GM12878 (cell line): ENCODE results near the gene GAREM2. TPM values are rescaled to one million over a fixed set of nuclear protein-coding genes. Genes with fewer than 3 reads are reported as not detected.

Experiments
- ATAC-seq: fragments of 200-7000 bp; cut with Tn5 transposase; 3 replicates; pipeline ENCODE4 v1.9.1; 2020; ENCODE audit warnings: mild to moderate bottlenecking, moderate library complexity
- BruUV-seq: library from RNA; stranded (reverse); fragments of 400-500 nt; replicated peaks from 2 replicates; lab custom pipeline; 2021; lab: Mats Ljungman, UMichigan
- CTCF ChIA-PET: fragments of 300-600 bp; sonication (Branson Sonifier 250); formaldehyde crosslinking; extraction: SDS; loops from one replicate; lab custom pipeline; 2021; ENCODE audit warnings: inconsistent platforms; lab: Yijun Ruan, JAX
- POLR2A ChIA-PET: fragments of 350-600 bp; formaldehyde crosslinking; extraction: SDS; loops from one replicate; lab custom pipeline; 2021; ENCODE audit warnings: inconsistent platforms; lab: Charles Lee
- RAD21 ChIA-PET: fragments of 300-600 bp; sonication (Branson Sonifier 250); formaldehyde crosslinking; loops from one replicate; lab custom pipeline; 2023; ENCODE audit warnings: antibody characterized with exemption; ENCODE audit not compliant: unreplicated experiment; lab: Charles Lee
- SMC1A ChIA-PET: fragments of 300-600 bp; sonication (Branson Sonifier 250); formaldehyde crosslinking; loops from one replicate; lab custom pipeline; 2023; ENCODE audit not compliant: unreplicated experiment, uncharacterized antibody; lab: Charles Lee
- DNase-seq: peaks from one replicate; pipeline ENCODE4 v3.0.0-alpha.2; 2011; ENCODE audit warnings: low read depth, low spot score
- FAIRE-seq: peaks from 3 replicates; lab custom pipeline; 2011; peaks lifted over from hg19 to GRCh38; lab: Jason Lieb, UNC
- H2AFZ ChIP-seq: 2 replicates; pipeline ENCODE4 v1.6.0; 2011; ENCODE audit warnings: low read depth, low read length, control low read depth; ENCODE audit not compliant: control insufficient read depth
- H3K27ac ChIP-seq: 2 replicates; pipeline ENCODE4 v1.5.1; 2011; ENCODE audit warnings: control low read depth; ENCODE audit not compliant: control insufficient read depth, insufficient read depth
- H3K27me3 ChIP-seq, 2 experiments: replicated peaks in 1 of 2; 2 replicates each; pipeline versions ENCODE4 v1.6.0 to v1.6.1; 2011; ENCODE audit warnings: low read length in 1 of 2; ENCODE audit not compliant: control insufficient read depth in 2 of 2, insufficient read depth in 2 of 2
- H3K36me3 ChIP-seq, 2 experiments: 2 replicates each; pipeline ENCODE4 v1.5.1; 2011; ENCODE audit warnings: low read length in 1 of 2; ENCODE audit not compliant: control insufficient read depth in 2 of 2, insufficient read depth in 2 of 2
- H3K4me1 ChIP-seq: 2 replicates; pipeline ENCODE4 v1.6.1; 2011; ENCODE audit warnings: mild to moderate bottlenecking, low read length, moderate library complexity, mixed read lengths; ENCODE audit not compliant: control insufficient read depth, insufficient read depth
- H3K4me2 ChIP-seq: 2 replicates; pipeline ENCODE4 v1.6.0; 2011; ENCODE audit warnings: control low read depth; ENCODE audit not compliant: control insufficient read depth, insufficient read depth
- H3K4me3 ChIP-seq: fragments of 200-600 bp; sonication (generic); 2 replicates; pipeline ENCODE4 v1.5.1; 2016
- H3K79me2 ChIP-seq: 2 replicates; pipeline ENCODE4 v1.6.0; 2011; ENCODE audit warnings: low read length; ENCODE audit not compliant: control insufficient read depth, insufficient read depth
- H3K9ac ChIP-seq: 2 replicates; pipeline ENCODE4 v1.8.0; 2011; ENCODE audit warnings: low read length, control low read depth, mixed read lengths; ENCODE audit not compliant: control insufficient read depth, insufficient read depth
- H3K9me3 ChIP-seq: replicated peaks from 3 replicates; pipeline ENCODE4 v1.5.1; 2011; ENCODE audit warnings: mild to moderate bottlenecking, low read length; ENCODE audit not compliant: control insufficient read depth, insufficient read depth
- H4K20me1 ChIP-seq: 2 replicates; pipeline ENCODE4 v1.6.0; 2011; ENCODE audit not compliant: control insufficient read depth, insufficient read depth
- EGR1 ChIP-seq, 2 experiments: IDR thresholded peaks; 1 replicate in 1 of 2; 2 replicates in 1 of 2; pipeline ENCODE4 v1.6.1; 2011 to 2012; ENCODE audit warnings: low read depth in 2 of 2, low read length in 2 of 2, borderline replicate concordance in 1 of 2, mild to moderate bottlenecking in 1 of 2, moderate library complexity in 1 of 2
- HDAC2 ChIP-seq: fragments of 200-600 bp; sonication (generic); IDR thresholded peaks from 2 replicates; pipeline ENCODE4 v1.6.1; 2017
- MTA3 ChIP-seq: IDR thresholded peaks from 2 replicates; pipeline ENCODE4 v1.6.1; 2012; ENCODE audit warnings: low read length, inconsistent platforms, borderline replicate concordance
- RCOR1 ChIP-seq: conservative IDR thresholded peaks from 2 replicates; pipeline ENCODE4 v1.6.1; 2012; ENCODE audit warnings: low read depth, low read length, improper control_type of control experiment
- SMAD5 ChIP-seq: IDR thresholded peaks from 2 replicates; pipeline ENCODE4 v1.6.1; 2016; ENCODE audit warnings: antibody characterized with exemption, low read depth
- YY1 ChIP-seq: IDR thresholded peaks from 2 replicates; pipeline ENCODE4 v1.6.1; 2011; ENCODE audit warnings: low read depth, mild to moderate bottlenecking, low read length
- WGBS: methylation state at CpG from one replicate; pipeline ENCODE4 v1.1.6; 2016; ENCODE audit warnings: low lambda C conversion rate; ENCODE audit not compliant: insufficient replicate concordance, insufficient coverage; ENCODE audit errors: missing lambda C conversion rate; 5-methylcytosine and 5-hydroxymethylcytosine counted together
- in situ Hi-C: fragments of 300-500 bp; cut with MboI; formaldehyde crosslinking; loops from 9 replicates; pipeline ENCODE4 v1.14.3; 2018; ENCODE audit warnings: mixed read lengths
- intact Hi-C: fragments of 100-400 bp; cut with micrococcal nuclease; formaldehyde crosslinking; loops from one replicate; pipeline ENCODE4 v1.14.2; 2022; ENCODE audit not compliant: unreplicated experiment
- polyA plus RNA-seq, 11 experiments: library from polyadenylated mRNA; depleted of rRNA in 4 of 11; unstranded in 6 of 11; stranded (reverse) in 5 of 11; fragments of >200 nt; fragmentation: Nextera tagmentation in 4 of 11; fragmentation: Illumina TruSeq in 1 of 11; extraction: Ambion mirVana in 4 of 11; extraction: Trizol in 1 of 11; gene quantifications; 1 replicate in 1 of 11; 2 replicates in 10 of 11; pipeline versions ENCODE4 v1.2.1 to v1.2.3, GENCODE V29; 2011 to 2016; ENCODE audit warnings: inconsistent platforms in 2 of 11, missing spikeins in 2 of 11, low read depth in 1 of 11
- total RNA-seq, 4 experiments: library from RNA; depleted of rRNA in 3 of 4; stranded (reverse); fragments of >200 nt in 3 of 4; fragmentation: Illumina TruSeq in 1 of 4; extraction: Trizol in 1 of 4; gene quantifications; 2 replicates each; pipeline versions ENCODE4 v1.2.1 to v1.2.3, GENCODE V29; 2013 to 2021
- TF ChIP-seq, protein P1 (sequence below): fragments of 450-650 bp; IDR thresholded peaks from 2 replicates; pipeline ENCODE4 v1.6.1; 2017; ENCODE audit warnings: antibody characterized with exemption, mild to moderate bottlenecking, moderate library complexity

The GAREM2 gene
- total and polyA plus RNA-seq, 10 of the 15 experiments (the other 5 are each of a cell fraction or from before 2014, with no cell fraction given) = 0.06 to 1.4 (median 0.44) TPM

DNA sequence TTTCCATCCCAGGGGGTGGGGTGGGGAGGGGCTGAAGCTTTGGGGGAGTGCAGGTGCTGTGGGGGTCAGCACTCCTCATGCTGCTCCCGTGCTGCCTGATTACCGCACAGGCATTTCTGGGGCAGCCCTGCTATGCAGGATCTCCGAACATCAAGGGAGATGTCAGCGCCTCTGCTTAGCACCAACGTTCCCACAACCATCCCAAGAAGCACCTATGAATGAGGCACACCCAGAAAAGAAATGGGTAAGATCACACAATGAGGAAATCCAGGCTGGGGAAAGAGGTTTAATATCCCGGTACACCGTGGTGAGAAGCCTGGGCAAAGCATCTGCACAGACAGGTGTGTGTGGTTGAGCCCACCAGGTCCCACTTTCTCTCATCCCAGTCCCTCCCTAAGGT is 17.5 kb downstream of the GAREM2 start:
- H3K4me3 ChIP-seq = no peak overlapping the region
- DNase-seq = no peak
- H2AFZ ChIP-seq = no peak overlapping the region
- in situ Hi-C loops (no loop called here), intact Hi-C loops (no loop called here)
- H3K9ac ChIP-seq = no peak overlapping the region
- WGBS = over 99% methylated on average over 7 of the region's 7 CpGs
- no peak for TF ChIP-seq HDAC2
- TF ChIP-seq MTA3 = no peak
- TF ChIP-seq, protein P1, sequence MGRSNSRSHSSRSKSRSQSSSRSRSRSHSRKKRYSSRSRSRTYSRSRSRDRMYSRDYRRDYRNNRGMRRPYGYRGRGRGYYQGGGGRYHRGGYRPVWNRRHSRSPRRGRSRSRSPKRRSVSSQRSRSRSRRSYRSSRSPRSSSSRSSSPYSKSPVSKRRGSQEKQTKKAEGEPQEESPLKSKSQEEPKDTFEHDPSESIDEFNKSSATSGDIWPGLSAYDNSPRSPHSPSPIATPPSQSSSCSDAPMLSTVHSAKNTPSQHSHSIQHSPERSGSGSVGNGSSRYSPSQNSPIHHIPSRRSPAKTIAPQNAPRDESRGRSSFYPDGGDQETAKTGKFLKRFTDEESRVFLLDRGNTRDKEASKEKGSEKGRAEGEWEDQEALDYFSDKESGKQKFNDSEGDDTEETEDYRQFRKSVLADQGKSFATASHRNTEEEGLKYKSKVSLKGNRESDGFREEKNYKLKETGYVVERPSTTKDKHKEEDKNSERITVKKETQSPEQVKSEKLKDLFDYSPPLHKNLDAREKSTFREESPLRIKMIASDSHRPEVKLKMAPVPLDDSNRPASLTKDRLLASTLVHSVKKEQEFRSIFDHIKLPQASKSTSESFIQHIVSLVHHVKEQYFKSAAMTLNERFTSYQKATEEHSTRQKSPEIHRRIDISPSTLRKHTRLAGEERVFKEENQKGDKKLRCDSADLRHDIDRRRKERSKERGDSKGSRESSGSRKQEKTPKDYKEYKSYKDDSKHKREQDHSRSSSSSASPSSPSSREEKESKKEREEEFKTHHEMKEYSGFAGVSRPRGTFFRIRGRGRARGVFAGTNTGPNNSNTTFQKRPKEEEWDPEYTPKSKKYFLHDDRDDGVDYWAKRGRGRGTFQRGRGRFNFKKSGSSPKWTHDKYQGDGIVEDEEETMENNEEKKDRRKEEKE = no peak
- no peak for TF ChIP-seq SMAD5
- no peak for TF ChIP-seq EGR1 (IDR thresholded peaks at IDR 0.05; ENCODE audit: borderline replicate concordance in 1 of 2, low read depth in 2 of 2, low read length in 2 of 2)
- TF ChIP-seq YY1 = no peak
- TF ChIP-seq RCOR1 = no peak
- H3K79me2 ChIP-seq = no peaks in the 10 kb centered on the region
- peaks cover 20 to 36% of the 10 kb centered on the region in 2 experiments; a peak in 3 of 4 replicates for H3K36me3 ChIP-seq
- BruUV-seq = no TSS peak
- no peaks in the 10 kb centered on the region for H3K27me3 ChIP-seq
- ChIA-PET SMC1A (interaction anchor here (1.1 kb wide), 1 partner anchor 200 kb away, joined by 3 read pairs; no protein-coding TSS in a partner anchor), CTCF (interaction anchor here (0.6 kb wide), 1 partner anchor 111 kb away, joined by 3 read pairs; no protein-coding TSS in a partner anchor), POLR2A (no interaction called here), RAD21 (no interaction called here)
- no peaks in the 10 kb centered on the region for H3K4me1 ChIP-seq
- ATAC-seq = no peak
- no peak for FAIRE-seq
- no peak overlapping the region for H3K4me2 ChIP-seq
- no peak overlapping the region for H3K27ac ChIP-seq
- H4K20me1 ChIP-seq = no peaks in the 10 kb centered on the region
- no peaks in the 10 kb centered on the region for H3K9me3 ChIP-seq
